DMS153 (cell line): Measurements from ENCODE around the gene MYL10.
"Not testable (repeated sequence)": the region's sequence is repeated elsewhere in the genome, so short reads cannot be mapped to it uniquely, and the experiment has no call there.

Source experiments
- DNase-seq: peaks from one replicate; lab custom pipeline; 2025; lab: John Stamatoyannopoulos, UW

The MYL10 gene

GRCh38 chr7:101618916-101619315 is 10.2 kb downstream of the MYL10 start:
- DNase-seq = no peak

- peak; percentile 2 for DNase-seq
Observed at GRCh38 chr7:101618207-101618839, 10.8 kb downstream of the MYL10 start.

GRCh38 chr7:101617451-101618206 is 11.5 kb downstream of the MYL10 start:
- no peak for DNase-seq

- no peak for DNase-seq
Observed at GRCh38 chr7:101615446-101615845, 13.7 kb downstream of the MYL10 start.

- no peak for DNase-seq
Observed at GRCh38 chr7:101614939-101615302, 14.2 kb downstream of the MYL10 start.

GRCh38 chr7:101614098-101614938 is 14.8 kb downstream of the MYL10 start:
- DNase-seq = no peak

- no peak for DNase-seq
Observed at GRCh38 chr7:101612885-101613515, 16.1 kb downstream of the MYL10 start.

GRCh38 chr7:101608772-101609713 is 20.1 kb downstream of the MYL10 start:
- no peak for DNase-seq

- DNase-seq = no peak
Observed at GRCh38 chr7:101606498-101606923, 22.6 kb downstream of the MYL10 start.

GRCh38 chr7:101605611-101606497 is 23.2 kb downstream of the MYL10 start:
- no peak for DNase-seq

- not testable (repeated sequence) for DNase-seq
Observed at GRCh38 chr7:101604934-101605332, 24.2 kb downstream of the MYL10 start.

GRCh38 chr7:101604331-101604933 is 24.7 kb downstream of the MYL10 start:
- no peak for DNase-seq

- DNase-seq = peak; percentile 41
Observed at GRCh38 chr7:101602484-101603241, 26.4 kb downstream of the MYL10 start.

- DNase-seq = no peak
Observed at GRCh38 chr7:101602082-101602481, 27.0 kb downstream of the MYL10 start.

- DNase-seq = no peak
Observed at GRCh38 chr7:101599787-101600186, 29.3 kb downstream of the MYL10 start.

- DNase-seq = no peak
Observed at GRCh38 chr7:101598986-101599771, 29.9 kb downstream of the MYL10 start.

GRCh38 chr7:101598422-101598985 is 30.6 kb downstream of the MYL10 start:
- no peak for DNase-seq

GRCh38 chr7:101597941-101598340 is 31.2 kb downstream of the MYL10 start:
- DNase-seq = no peak
